Liver (tissue), 3 donors: Measurements from ENCODE around the gene VEGFA.

Source experiments
- ATF3 ChIP-seq: IDR thresholded peaks from 2 replicates; pipeline ENCODE4 v1.6.1; 2016; ENCODE audit warnings: antibody characterized with exemption
- CTCF ChIP-seq: fragments of 150-350 bp; IDR thresholded peaks from 2 replicates; pipeline ENCODE4 v1.5.1; 2017; ENCODE audit warnings: improper control_type of control experiment, low read depth, low read length; ENCODE audit not compliant: missing input control
- EGR1 ChIP-seq, 2 donors: IDR thresholded peaks; 2 replicates each; pipeline ENCODE4 v1.6.1; 2016 to 2018; ENCODE audit warnings: antibody characterized with exemption in 2 of 2, low read depth in 2 of 2
- JUND ChIP-seq, 2 donors: IDR thresholded peaks; 2 replicates each; pipeline ENCODE4 v1.6.1; 2016; ENCODE audit warnings: antibody characterized with exemption in 2 of 2
- SP1 ChIP-seq: IDR thresholded peaks from 2 replicates; pipeline ENCODE4 v1.6.1; 2018; ENCODE audit warnings: antibody characterized with exemption, mild to moderate bottlenecking
- donor health status: healthy.
- donor health status: healthy.

- TF ChIP-seq CTCF (no peak), SP1 (no peak), JUND (IDR thresholded peaks at IDR 0.05) (no peak), ATF3 (no peak), EGR1 (IDR thresholded peaks at IDR 0.05; ENCODE audit: low read depth in 2 of 2) (no peak)
Observed at GRCh38 chr6:43768983-43769525, 957 bp upstream of the VEGFA start.
